GM18505 (cell line): ENCODE data around the gene PDGFRA.
"Not testable (repeated sequence)": the region's sequence is repeated elsewhere in the genome, so short reads cannot be mapped to it uniquely, and the experiment has no call there.

Source experiments
- ATAC-seq: cut with Tn5 transposase; IDR thresholded peaks from one replicate; pipeline ENCODE4 v1.9.1; 2021; ENCODE audit not compliant: unreplicated experiment
- POLR2A ChIP-seq: IDR thresholded peaks from 4 replicates; pipeline ENCODE4 v1.6.1; 2011; ENCODE audit warnings: borderline replicate concordance; ENCODE audit not compliant: insufficient read depth, insufficient read length; ENCODE audit errors: extremely low read depth

PDGFRA gene

DNA sequence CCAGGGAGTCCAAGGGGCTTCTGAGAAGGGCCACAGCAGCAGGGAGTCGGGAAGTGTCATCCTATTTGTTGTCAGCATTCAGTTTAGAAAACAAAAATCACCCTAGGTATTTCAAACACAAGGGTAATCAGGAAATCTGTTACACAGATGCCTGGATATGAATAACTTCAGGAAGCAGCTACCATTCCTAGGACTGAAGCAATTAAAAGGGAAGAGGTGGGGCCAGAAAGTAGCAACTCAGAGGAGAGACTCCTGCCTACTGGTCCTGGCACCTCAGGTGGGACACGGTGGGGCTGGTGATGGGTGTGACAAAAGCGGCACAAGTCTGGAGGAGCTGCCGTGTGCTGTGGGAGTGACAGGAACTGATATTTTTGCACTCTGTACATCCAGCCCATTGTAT lies 107.9 kb downstream of the PDGFRA start:
- ATAC-seq: no peak
- TF ChIP-seq POLR2A: no peak

DNA sequence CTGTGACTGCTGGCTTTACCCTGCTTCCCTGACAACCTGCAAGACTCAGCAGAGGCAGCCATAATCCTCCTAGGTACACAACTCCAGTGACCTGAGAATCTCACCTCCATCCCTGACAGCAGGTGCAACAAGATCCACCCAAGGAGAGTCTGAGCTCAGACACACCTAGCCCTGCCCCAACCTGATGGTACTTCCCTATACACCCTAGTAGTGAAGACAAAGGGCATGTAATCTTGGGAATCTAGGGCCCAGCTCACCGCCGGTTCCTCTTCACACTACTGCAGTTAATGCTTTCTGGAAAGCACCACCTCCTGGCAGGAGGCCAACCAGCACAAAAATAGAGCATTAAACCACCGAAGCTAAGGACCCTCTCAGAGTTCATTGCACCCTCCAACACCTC lies 113.0 kb downstream of the PDGFRA start:
- ATAC-seq: not testable (repeated sequence)
